Cardiac muscle cell (in vitro differentiated cells and primary cell): ENCODE results near the gene GPX3. TPM values are rescaled to one million over a fixed set of nuclear protein-coding genes. Genes with fewer than 3 reads are reported as not detected.

Source experiments
- DNase-seq, 2 donors: peaks; one replicate each; pipeline versions ENCODE4 v3.0.0 to v3.0.0-alpha.2; 2010 to 2017; ENCODE audit warnings: low read depth in 1 of 2, low spot score in 1 of 2
- H3K27ac ChIP-seq: fragments of 200-600 bp; sonication (generic); 2 replicates; pipeline ENCODE4 v1.5.1; 2016
- H3K27me3 ChIP-seq: fragments of 200-600 bp; sonication (generic); 2 replicates; pipeline ENCODE4 v1.6.0; 2016; ENCODE audit warnings: control low read depth
- H3K36me3 ChIP-seq: fragments of 200-600 bp; sonication (generic); 2 replicates; pipeline ENCODE4 v1.5.1; 2016; ENCODE audit warnings: control low read depth
- H3K4me1 ChIP-seq: fragments of 200-600 bp; sonication (generic); 2 replicates; pipeline ENCODE4 v1.8.1; 2017; ENCODE audit warnings: low read depth, mild to moderate bottlenecking, mixed run types
- H3K4me3 ChIP-seq: fragments of 200-600 bp; sonication (generic); 2 replicates; pipeline ENCODE4 v1.5.1; 2016; ENCODE audit warnings: mild to moderate bottlenecking
- H3K9me3 ChIP-seq: fragments of 200-600 bp; sonication (generic); 2 replicates; pipeline ENCODE4 v1.5.1; 2017; ENCODE audit warnings: low read depth, mild to moderate bottlenecking, control low read depth
- polyA plus RNA-seq: library from polyadenylated mRNA; unstranded; fragments of >200 nt; fragmentation: Nextera tagmentation; extraction: Ambion mirVana; gene quantifications from 2 replicates; pipeline ENCODE4 v1.2.1, GENCODE V29; 2016
- total RNA-seq: library from RNA; depleted of rRNA; stranded (reverse); fragments of >200 nt; gene quantifications from 2 replicates; pipeline ENCODE4 v1.2.3, GENCODE V29; 2016
- TF ChIP-seq, protein P1 (sequence below): IDR thresholded peaks from 2 replicates; pipeline ENCODE4 v1.5.1; 2012; ENCODE audit warnings: low read depth, mild to moderate bottlenecking, low read length

Gene GPX3
- total and polyA plus RNA-seq, 2 experiments from 2014 or later, result 46.6 to 121 TPM

DNA sequence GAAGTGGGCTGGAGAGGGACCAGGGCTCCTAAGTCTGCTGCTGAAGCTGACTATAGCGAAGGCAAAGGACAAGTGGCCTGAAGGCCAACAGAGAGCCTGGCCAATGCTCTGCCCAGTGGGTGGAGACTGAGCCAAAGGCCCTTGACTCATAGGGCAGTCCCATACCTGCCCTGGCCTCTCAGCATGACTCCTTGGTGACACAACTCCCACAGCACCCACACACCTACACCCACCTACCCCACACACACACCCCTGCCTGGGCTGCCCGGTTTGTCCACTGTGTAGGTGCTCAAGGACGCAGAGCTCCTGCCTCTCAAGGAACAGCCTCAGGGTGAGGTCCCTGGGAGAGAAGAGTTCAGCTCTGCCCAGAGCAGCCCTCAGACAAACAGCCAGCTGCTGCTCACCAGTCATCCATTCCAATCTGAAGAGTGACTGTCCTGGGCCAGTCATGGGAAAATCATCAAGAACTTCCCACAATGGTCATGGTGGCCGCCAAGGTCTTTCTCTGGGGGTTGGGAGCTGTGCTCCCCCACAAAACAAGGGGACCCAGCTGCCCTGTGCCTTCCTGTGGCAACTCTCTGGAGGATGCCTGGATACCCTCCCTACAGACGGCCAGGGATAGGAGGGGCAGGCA lies 55.4 kb downstream of the GPX3 start:
- Histone ChIP-seq H3K27me3 (no peaks in the 10 kb centered on the region), H3K27ac (peak overlapping the region; percentile 44), H3K4me1 (peaks cover 4% of the 10 kb centered on the region), H3K36me3 (no peaks in the 10 kb centered on the region), H3K9me3 (no peaks in the 10 kb centered on the region), H3K4me3 (no peak overlapping the region)
- no peak for DNase-seq
- TF ChIP-seq, protein P1, sequence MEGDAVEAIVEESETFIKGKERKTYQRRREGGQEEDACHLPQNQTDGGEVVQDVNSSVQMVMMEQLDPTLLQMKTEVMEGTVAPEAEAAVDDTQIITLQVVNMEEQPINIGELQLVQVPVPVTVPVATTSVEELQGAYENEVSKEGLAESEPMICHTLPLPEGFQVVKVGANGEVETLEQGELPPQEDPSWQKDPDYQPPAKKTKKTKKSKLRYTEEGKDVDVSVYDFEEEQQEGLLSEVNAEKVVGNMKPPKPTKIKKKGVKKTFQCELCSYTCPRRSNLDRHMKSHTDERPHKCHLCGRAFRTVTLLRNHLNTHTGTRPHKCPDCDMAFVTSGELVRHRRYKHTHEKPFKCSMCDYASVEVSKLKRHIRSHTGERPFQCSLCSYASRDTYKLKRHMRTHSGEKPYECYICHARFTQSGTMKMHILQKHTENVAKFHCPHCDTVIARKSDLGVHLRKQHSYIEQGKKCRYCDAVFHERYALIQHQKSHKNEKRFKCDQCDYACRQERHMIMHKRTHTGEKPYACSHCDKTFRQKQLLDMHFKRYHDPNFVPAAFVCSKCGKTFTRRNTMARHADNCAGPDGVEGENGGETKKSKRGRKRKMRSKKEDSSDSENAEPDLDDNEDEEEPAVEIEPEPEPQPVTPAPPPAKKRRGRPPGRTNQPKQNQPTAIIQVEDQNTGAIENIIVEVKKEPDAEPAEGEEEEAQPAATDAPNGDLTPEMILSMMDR, result no peak

DNA sequence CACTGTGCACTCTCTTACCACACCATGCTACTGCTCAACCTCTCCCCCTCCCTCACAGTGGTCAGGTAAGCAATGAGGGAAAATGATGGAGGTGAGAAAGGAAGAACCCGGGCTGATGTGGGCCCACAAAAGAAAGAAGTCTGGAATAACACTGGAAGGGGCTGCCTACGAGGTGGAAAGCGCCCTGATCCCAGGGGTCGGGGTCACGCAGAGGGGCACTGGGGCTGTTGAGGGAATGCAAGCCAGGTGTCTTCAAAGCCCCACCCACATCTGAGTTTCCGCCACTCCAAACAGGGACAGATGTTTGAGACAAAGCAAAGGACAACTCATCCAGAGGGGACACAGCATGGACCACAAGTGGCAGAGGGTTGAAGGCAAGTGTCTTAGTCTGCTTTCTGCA lies 56.2 kb downstream of the GPX3 start:
- H3K4me3 ChIP-seq, result no peak overlapping the region
- no peak overlapping the region for H3K27ac ChIP-seq
- TF ChIP-seq, protein P1, result no peak
- no peaks in the 10 kb centered on the region for H3K9me3 ChIP-seq
- no peaks in the 10 kb centered on the region for H3K27me3 ChIP-seq
- H3K4me1 ChIP-seq, result peaks cover 4% of the 10 kb centered on the region
- H3K36me3 ChIP-seq, result no peaks in the 10 kb centered on the region
- no peak for DNase-seq

DNA sequence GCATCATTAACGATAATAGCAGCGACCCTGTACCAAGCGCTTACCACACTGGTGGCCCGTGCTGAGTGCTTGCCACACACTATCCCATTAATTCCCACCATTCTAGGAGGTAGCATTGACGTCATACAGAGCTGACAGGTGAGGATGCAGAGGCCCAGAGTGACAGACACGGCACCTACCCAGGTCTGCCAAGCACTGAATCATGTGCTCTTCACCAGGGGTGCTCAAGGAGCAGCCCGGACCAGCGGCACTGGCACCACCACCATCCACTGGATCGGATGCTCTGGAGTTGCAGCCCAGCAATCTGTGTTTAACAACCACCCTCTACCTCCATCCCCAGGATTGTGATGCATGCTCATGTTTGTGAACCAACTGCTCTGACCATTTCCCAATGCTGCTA lies 57.0 kb downstream of the GPX3 start:
- H3K36me3 ChIP-seq, result no peaks in the 10 kb centered on the region
- no peak for DNase-seq
- no peaks in the 10 kb centered on the region for H3K9me3 ChIP-seq
- H3K4me3 ChIP-seq, result no peak overlapping the region
- H3K4me1 ChIP-seq, result peaks cover 12% of the 10 kb centered on the region
- no peak overlapping the region for H3K27ac ChIP-seq
- no peaks in the 10 kb centered on the region for H3K27me3 ChIP-seq
- TF ChIP-seq, protein P1, result no peak

DNA sequence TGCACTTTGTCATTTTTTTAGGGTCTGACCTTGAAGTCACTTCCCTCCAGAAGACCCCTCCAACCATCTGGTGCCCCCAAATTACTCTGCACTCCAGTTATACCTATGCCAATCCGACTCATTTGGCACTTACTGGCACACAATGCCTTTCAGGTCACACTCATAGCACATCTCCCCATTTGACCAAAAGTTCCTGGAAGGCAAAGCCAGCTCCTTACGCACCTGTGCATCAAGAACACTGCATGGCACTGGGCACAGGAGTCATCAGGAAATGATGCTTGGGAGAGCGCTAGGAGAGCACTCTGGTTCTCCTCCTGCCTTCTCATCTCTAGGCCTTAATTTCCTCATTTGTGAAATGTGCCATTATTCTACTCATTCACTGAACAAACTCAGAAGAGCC lies 57.6 kb downstream of the GPX3 start:
- DNase-seq, result no peak
- Histone ChIP-seq H3K27me3 (no peaks in the 10 kb centered on the region), H3K4me3 (no peak overlapping the region), H3K36me3 (no peaks in the 10 kb centered on the region), H3K27ac (no peak overlapping the region), H3K9me3 (no peaks in the 10 kb centered on the region), H3K4me1 (peaks cover 15% of the 10 kb centered on the region)
- TF ChIP-seq, protein P1, result no peak

Other genes starting within 250 kb of the GPX3 start
- gene SMIM3, start 241.8 kb upstream of the GPX3 start, total RNA-seq, result 16.8 and 33.2 TPM in 2 replicates
- 32.2 and 43.5 TPM in 2 replicates for gene SMIM3, start 241.8 kb upstream of the GPX3 start, polyA plus RNA-seq
- not detected in 2 replicates for gene IRGM, start 174.1 kb upstream of the GPX3 start, total RNA-seq
- not detected in 2 replicates for gene IRGM, start 174.1 kb upstream of the GPX3 start, polyA plus RNA-seq
- 8.7 and 9.2 TPM in 2 replicates for gene ZNF300, start 115.6 kb upstream of the GPX3 start, total RNA-seq
- 7.4 and 8.6 TPM in 2 replicates for gene ZNF300, start 115.6 kb upstream of the GPX3 start, polyA plus RNA-seq
- gene TNIP1, start 60.4 kb downstream of the GPX3 start, total RNA-seq, result 134 and 147 TPM in 2 replicates
- 94.9 and 104 TPM in 2 replicates for gene TNIP1, start 60.4 kb downstream of the GPX3 start, polyA plus RNA-seq
- 628 and 658 TPM in 2 replicates for gene ANXA6, start 137.2 kb downstream of the GPX3 start, total RNA-seq
- 404 and 448 TPM in 2 replicates for gene ANXA6, start 137.2 kb downstream of the GPX3 start, polyA plus RNA-seq
- gene CCDC69, start 203.5 kb downstream of the GPX3 start, total RNA-seq, result 85.4 and 104 TPM in 2 replicates
- gene CCDC69, start 203.5 kb downstream of the GPX3 start, polyA plus RNA-seq, result 70.4 and 102 TPM in 2 replicates
- gene GM2A, start 232.6 kb downstream of the GPX3 start, total RNA-seq, result 53.7 and 56.3 TPM in 2 replicates
- gene GM2A, start 232.6 kb downstream of the GPX3 start, polyA plus RNA-seq, result 34.3 and 36.5 TPM in 2 replicates